GM10266 (cell line): ENCODE measurements around the gene OR13C8.
"Not testable (repeated sequence)": the region's sequence is repeated elsewhere in the genome, so short reads cannot be mapped to it uniquely, and the experiment has no call there.

Source experiments
- DNase-seq: peaks from one replicate; pipeline ENCODE4 v3.0.0; 2012; ENCODE audit errors: extremely low spot score
- CTCF ChIP-seq: IDR thresholded peaks from 2 replicates; pipeline ENCODE4 v1.5.1; 2012; ENCODE audit warnings: mild to moderate bottlenecking, low read depth; ENCODE audit not compliant: control insufficient read depth, insufficient read depth; ENCODE audit errors: missing control alignments

OR13C8 gene

DNA sequence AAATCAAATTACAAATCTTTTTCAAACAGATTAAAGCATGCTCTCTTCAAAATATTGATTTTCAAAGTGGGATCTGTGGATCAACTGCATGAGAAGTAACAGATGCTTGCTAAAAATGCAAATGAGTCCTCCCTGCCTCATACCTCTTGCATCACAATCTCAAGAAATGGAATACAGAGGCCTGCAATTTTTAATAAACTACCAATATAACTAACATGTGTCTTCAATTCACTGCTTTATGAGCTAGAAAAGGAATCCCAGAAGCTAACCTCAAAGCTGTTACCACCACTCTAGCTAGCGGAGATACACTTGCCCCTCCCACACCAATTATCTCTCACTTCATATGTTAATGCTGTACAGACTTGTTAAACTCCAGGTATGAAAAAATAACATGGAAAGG lies 20.7 kb downstream of the OR13C8 start:
- TF ChIP-seq CTCF: no peak
- no peak for DNase-seq

DNA sequence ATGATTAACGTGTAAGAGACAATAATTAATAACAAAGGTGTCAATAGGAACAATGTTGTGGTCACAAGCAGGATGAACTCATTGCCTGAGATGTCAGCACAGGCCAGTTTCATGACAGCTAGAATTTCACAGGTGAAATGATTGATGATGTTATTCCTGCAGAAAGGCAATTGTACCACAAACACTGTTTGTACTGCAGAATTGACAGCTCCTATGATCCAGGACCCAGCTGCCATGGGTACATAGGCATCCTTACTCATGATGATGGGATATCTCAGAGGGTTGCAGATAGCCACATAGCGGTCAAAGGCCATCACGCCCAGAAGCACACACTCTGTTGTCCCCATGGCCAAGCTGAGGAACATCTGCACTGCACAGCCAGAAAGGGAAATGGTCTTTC lies 29.8 kb downstream of the OR13C8 start:
- not testable (repeated sequence) for DNase-seq

DNA sequence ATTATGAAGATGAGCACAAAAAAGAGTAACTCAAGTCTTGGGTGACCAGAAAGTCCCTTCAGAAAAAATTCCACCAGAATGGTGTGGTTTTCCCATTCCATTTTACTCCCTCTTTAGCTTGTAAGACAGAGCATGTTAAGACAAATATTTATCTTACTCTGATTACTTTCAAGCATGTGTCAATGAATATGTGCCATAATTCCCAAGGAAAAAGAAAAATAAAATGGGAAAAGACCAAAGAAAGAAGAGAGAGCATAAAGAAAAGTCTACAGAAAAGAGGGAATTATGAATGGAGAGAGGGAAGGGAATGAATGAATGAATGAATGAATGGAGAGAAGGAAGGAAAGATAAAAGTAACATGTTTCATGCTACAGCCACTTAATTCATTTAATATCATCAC lies 30.3 kb downstream of the OR13C8 start, which contains the start of gene OR13C5:
Gene OR13C5, minus strand, starts transcription at position 101 of the 400 bp plus-strand sequence. Its CDS starts 0 bp downstream, at position 101.
- DNase-seq: not testable (repeated sequence)

GRCh38 chr9:104604801-104605200 lies 35.8 kb downstream of the OR13C8 start:
- DNase-seq: no peak
- TF ChIP-seq CTCF: no peak

DNA sequence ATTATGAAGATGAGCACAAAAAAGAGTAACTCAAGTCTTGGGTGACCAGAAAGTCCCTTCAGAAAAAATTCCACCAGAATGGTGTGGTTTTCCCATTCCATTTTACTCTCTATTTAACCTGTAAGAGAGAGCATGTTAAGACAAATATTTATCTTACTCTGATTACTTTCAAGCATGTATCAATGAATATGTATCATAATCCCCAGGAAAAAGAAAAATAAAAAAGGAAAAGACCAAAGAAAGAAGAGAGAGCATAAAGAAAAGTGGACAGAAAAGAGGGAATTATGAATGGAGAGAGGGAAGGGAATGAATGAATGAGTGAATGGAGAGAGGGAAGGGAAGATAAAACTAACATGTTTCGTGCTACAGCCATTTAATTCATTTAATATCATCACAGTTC lies 36.6 kb downstream of the OR13C8 start, which contains the start of gene OR13C2:
Gene OR13C2, minus strand, starts transcription at position 101 of the 400 bp plus-strand sequence. Its CDS starts 0 bp downstream, at position 101.
- DNase-seq: not testable (repeated sequence)

DNA sequence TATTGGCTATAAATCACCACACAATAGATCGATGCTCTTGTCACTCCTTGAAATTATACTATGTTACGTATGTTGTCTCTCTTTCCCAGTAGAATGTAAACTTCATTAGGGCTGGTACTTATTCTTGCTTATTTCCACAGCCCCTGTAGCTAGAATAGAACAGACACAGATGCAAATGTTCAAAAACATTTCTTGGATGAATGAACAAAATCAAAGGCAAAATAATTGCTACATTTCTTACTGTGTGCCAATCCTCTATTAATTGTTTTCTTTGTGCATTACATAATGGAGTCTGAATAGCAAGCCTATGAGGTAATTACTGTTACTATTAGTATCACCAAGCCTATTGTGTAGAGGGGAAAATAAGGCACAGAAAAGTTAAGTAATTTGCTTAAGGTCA lies 37.2 kb downstream of the OR13C8 start:
- no peak for TF ChIP-seq CTCF
- DNase-seq: no peak

- DNase-seq: no peak
- no peak for TF ChIP-seq CTCF
Observed at GRCh38 chr9:104608336-104608735, 39.4 kb downstream of the OR13C8 start.

DNA sequence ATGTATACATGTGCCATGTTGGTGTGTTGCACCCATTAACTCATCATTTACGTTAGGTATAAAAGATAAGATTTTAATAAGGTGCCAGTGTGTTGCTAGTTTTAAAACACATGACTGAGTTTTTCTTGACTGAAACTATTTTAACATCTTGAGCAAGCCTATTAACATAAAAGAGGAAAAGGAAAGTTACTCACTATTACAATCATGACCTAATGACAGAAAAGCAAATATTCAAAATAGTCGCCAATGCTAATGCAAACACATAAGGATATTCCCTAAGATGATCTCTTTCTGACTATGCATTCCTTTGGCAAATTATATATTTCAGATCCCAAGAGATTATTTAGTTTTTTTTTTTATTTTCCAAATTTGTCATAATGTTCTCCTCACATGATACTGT lies 42.2 kb downstream of the OR13C8 start:
- no peak for TF ChIP-seq CTCF
- no peak for DNase-seq

GRCh38 chr9:104617418-104617817 lies 48.5 kb downstream of the OR13C8 start:
- no peak for TF ChIP-seq CTCF

More at GRCh38 chr9:104617418-104617817, 48.5 kb downstream of the OR13C8 start:
- no peak for DNase-seq
